OCI-LY7 (cell line): ENCODE measurements around the gene INO80E. TPM values are rescaled to one million over a fixed set of nuclear protein-coding genes. Genes with fewer than 3 reads are reported as not detected.

Experiments used
- BruUV-seq: library from RNA; stranded (reverse); fragments of 400-500 nt; replicated peaks from 2 replicates; lab custom pipeline; 2021; lab: Mats Ljungman, UMichigan
- CTCF ChIA-PET: fragments of 300-600 bp; sonication (Branson Sonifier 250); formaldehyde crosslinking; loops from one replicate; lab custom pipeline; 2022; ENCODE audit warnings: antibody characterized with exemption; ENCODE audit not compliant: unreplicated experiment; lab: Charles Lee
- POLR2A ChIA-PET: fragments of 300-600 bp; sonication (Branson Sonifier 250); formaldehyde crosslinking; loops from one replicate; lab custom pipeline; 2022; ENCODE audit warnings: antibody characterized with exemption; lab: Charles Lee
- DNase-seq: peaks from one replicate; pipeline ENCODE4 v3.0.0-alpha.2; 2015; ENCODE audit warnings: low spot score
- H2AFZ ChIP-seq: fragments of 200-600 bp; sonication (generic), shearing (Covaris generic); 2 replicates; pipeline ENCODE4 v1.6.1; 2014; ENCODE audit warnings: mild to moderate bottlenecking, antibody characterized with exemption, low read length, moderate library complexity
- H3K27ac ChIP-seq: fragments of 200-600 bp; sonication (generic); 2 replicates; pipeline ENCODE4 v1.5.1; 2014; ENCODE audit warnings: mixed run types, low read depth, mild to moderate bottlenecking, moderate library complexity, low read length, inconsistent platforms; ENCODE audit not compliant: poor library complexity, severe bottlenecking
- H3K36me3 ChIP-seq: fragments of 200-600 bp; sonication (generic); 2 replicates; pipeline ENCODE4 v1.6.1; 2014; ENCODE audit warnings: mild to moderate bottlenecking, antibody characterized with exemption, low read length, moderate library complexity, mixed read lengths; ENCODE audit not compliant: insufficient read depth
- H3K4me1 ChIP-seq: fragments of 200-600 bp; sonication (generic); 2 replicates; pipeline ENCODE4 v1.5.1; 2014; ENCODE audit warnings: mild to moderate bottlenecking, low read length; ENCODE audit not compliant: insufficient read depth, poor library complexity, severe bottlenecking
- H3K4me2 ChIP-seq: fragments of 200-600 bp; sonication (generic); 2 replicates; pipeline ENCODE4 v1.6.1; 2014; ENCODE audit warnings: mild to moderate bottlenecking, low read length
- H3K4me3 ChIP-seq: fragments of 200-600 bp; sonication (generic); 2 replicates; pipeline ENCODE4 v1.5.1; 2014; ENCODE audit warnings: mild to moderate bottlenecking, low read depth, low read length; ENCODE audit not compliant: poor library complexity, severe bottlenecking
- H3K79me2 ChIP-seq: fragments of 200-600 bp; sonication (generic); 2 replicates; pipeline ENCODE4 v1.6.1; 2016; ENCODE audit warnings: low read depth, mild to moderate bottlenecking, low read length, moderate library complexity, mixed read lengths; ENCODE audit not compliant: insufficient read depth
- H3K9me2 ChIP-seq: fragments of 200-600 bp; sonication (generic); 2 replicates; pipeline ENCODE4 v1.6.1; 2016; ENCODE audit warnings: mild to moderate bottlenecking, low read length, mixed read lengths; ENCODE audit not compliant: insufficient read depth
- H3K9me3 ChIP-seq: fragments of 200-600 bp; sonication (generic); 2 replicates; pipeline ENCODE4 v1.6.1; 2014; ENCODE audit warnings: mild to moderate bottlenecking, mixed run types, low read length, mixed read lengths
- H4K20me1 ChIP-seq: fragments of 200-600 bp; sonication (generic); 2 replicates; pipeline ENCODE4 v1.6.1; 2014; ENCODE audit warnings: mild to moderate bottlenecking, antibody characterized with exemption, low read length, moderate library complexity, mixed read lengths; ENCODE audit not compliant: insufficient read depth
- EZH2phosphoT487 ChIP-seq: fragments of 200-600 bp; sonication (generic); IDR thresholded peaks from 2 replicates; pipeline ENCODE4 v1.6.1; 2018; ENCODE audit warnings: low read depth, borderline replicate concordance, mild to moderate bottlenecking, mixed run types, antibody characterized with exemption, low read length, moderate library complexity, mixed read lengths
- intact Hi-C: fragments of 100-400 bp; cut with micrococcal nuclease; formaldehyde crosslinking; loops from one replicate; pipeline ENCODE4 v1.10.0; 2022; ENCODE audit not compliant: unreplicated experiment
- total RNA-seq, 2 experiments: library from RNA; depleted of rRNA in 1 of 2; stranded (reverse); fragments of >200 nt in 1 of 2; shearing (Covaris generic) in 1 of 2; gene quantifications; 2 replicates each; pipeline ENCODE4 v1.2.3, GENCODE V29; 2014 to 2022
- TF ChIP-seq, protein P1 (sequence below): fragments of 200-600 bp; sonication (generic); conservative IDR thresholded peaks from 2 replicates; pipeline ENCODE4 v1.5.1; 2014; ENCODE audit warnings: mild to moderate bottlenecking, antibody characterized with exemption, low read length, moderate library complexity, mixed read lengths

The INO80E gene
- total RNA-seq, 2 experiments from 2014 or later = 88.0 to 129 TPM

- H3K9me3 ChIP-seq = no peaks in the 10 kb centered on the region
- H3K36me3 ChIP-seq = peaks cover 58% of the 10 kb centered on the region
- ChIA-PET POLR2A (no interaction called here), CTCF (interaction anchor here (0.5 kb wide), 1 partner anchor 199 kb away, joined by 3 read pairs; no protein-coding TSS in a partner anchor)
- no peak for DNase-seq
- no peak overlapping the region for H3K4me2 ChIP-seq
- H2AFZ ChIP-seq = no peak overlapping the region
- no peak overlapping the region for H3K4me3 ChIP-seq
- no TSS peak for BruUV-seq
- intact Hi-C loops = no loop called here
- no peak for TF ChIP-seq EZH2phosphoT487
- TF ChIP-seq, protein P1, sequence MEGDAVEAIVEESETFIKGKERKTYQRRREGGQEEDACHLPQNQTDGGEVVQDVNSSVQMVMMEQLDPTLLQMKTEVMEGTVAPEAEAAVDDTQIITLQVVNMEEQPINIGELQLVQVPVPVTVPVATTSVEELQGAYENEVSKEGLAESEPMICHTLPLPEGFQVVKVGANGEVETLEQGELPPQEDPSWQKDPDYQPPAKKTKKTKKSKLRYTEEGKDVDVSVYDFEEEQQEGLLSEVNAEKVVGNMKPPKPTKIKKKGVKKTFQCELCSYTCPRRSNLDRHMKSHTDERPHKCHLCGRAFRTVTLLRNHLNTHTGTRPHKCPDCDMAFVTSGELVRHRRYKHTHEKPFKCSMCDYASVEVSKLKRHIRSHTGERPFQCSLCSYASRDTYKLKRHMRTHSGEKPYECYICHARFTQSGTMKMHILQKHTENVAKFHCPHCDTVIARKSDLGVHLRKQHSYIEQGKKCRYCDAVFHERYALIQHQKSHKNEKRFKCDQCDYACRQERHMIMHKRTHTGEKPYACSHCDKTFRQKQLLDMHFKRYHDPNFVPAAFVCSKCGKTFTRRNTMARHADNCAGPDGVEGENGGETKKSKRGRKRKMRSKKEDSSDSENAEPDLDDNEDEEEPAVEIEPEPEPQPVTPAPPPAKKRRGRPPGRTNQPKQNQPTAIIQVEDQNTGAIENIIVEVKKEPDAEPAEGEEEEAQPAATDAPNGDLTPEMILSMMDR = no peak
- H3K79me2 ChIP-seq = peaks cover 34% of the 10 kb centered on the region
- no peak overlapping the region for H3K27ac ChIP-seq
- peaks cover 29% of the 10 kb centered on the region for H3K4me1 ChIP-seq
- H3K9me2 ChIP-seq = no peaks in the 10 kb centered on the region
- H4K20me1 ChIP-seq = 0 out of 2 replicates have a peak, but pooled peaks cover 12% of the 10 kb centered on the region
Observed at GRCh38 chr16:29978081-29978480, 18.0 kb upstream of the INO80E start.

GRCh38 chr16:29978564-29979270 is 17.3 kb upstream of the INO80E start:
- H3K4me3 ChIP-seq = no peak overlapping the region
- H3K9me2 ChIP-seq = no peaks in the 10 kb centered on the region
- CTCF ChIA-PET = no interaction called here
- H3K4me2 ChIP-seq = no peak overlapping the region
- H3K36me3 ChIP-seq = peaks cover 63% of the 10 kb centered on the region
- intact Hi-C loops = no loop called here
- no TSS peak for BruUV-seq
- H3K9me3 ChIP-seq = no peaks in the 10 kb centered on the region
- no peak for TF ChIP-seq EZH2phosphoT487
- TF ChIP-seq, protein P1 = no peak
- H3K79me2 ChIP-seq = peaks cover 34% of the 10 kb centered on the region
- H3K27ac ChIP-seq = no peak overlapping the region
- 0 out of 2 replicates have a peak, but pooled peaks cover 12% of the 10 kb centered on the region for H4K20me1 ChIP-seq
- no peak for DNase-seq
- no peak overlapping the region for H2AFZ ChIP-seq
- POLR2A ChIA-PET = interaction anchor here (1.1 kb wide), 1 partner anchor 16 kb away, joined by 4 read pairs; the partner anchor contains the start of gene HIRIP3
- H3K4me1 ChIP-seq = peaks cover 26% of the 10 kb centered on the region
